Colonic mucosa (tissue), 4 donors: Measurements from ENCODE around the gene ZNF385B. TPM values are rescaled to one million over a fixed set of nuclear protein-coding genes. Genes with fewer than 3 reads are reported as not detected.
"Not testable (repeated sequence)": the region's sequence is repeated elsewhere in the genome, so short reads cannot be mapped to it uniquely, and the experiment has no call there.

Experiments used
- DNase-seq: peaks from one replicate; pipeline ENCODE4 v3.0.0-alpha.2; 2020
- H3K27ac ChIP-seq: fragments of 200-600 bp; one replicate; pipeline ENCODE4 v1.8.0; 2021
- H3K27me3 ChIP-seq: fragments of 200-600 bp; one replicate; pipeline ENCODE4 v1.8.0; 2021
- H3K36me3 ChIP-seq: fragments of 200-600 bp; one replicate; pipeline ENCODE4 v1.8.0; 2021
- H3K4me1 ChIP-seq: fragments of 200-600 bp; one replicate; pipeline ENCODE4 v1.8.0; 2021; ENCODE audit warnings: mild to moderate bottlenecking
- H3K4me3 ChIP-seq: fragments of 200-600 bp; one replicate; pipeline ENCODE4 v1.8.0; 2021
- H3K9ac ChIP-seq, 2 donors: one replicate each; pipeline ENCODE4 v1.7.0; 2013; ENCODE audit warnings: control low read depth in 2 of 2, low read depth in 2 of 2, low read length in 2 of 2
- H3K9me3 ChIP-seq: fragments of 200-600 bp; one replicate; pipeline ENCODE4 v1.8.0; 2021
- CTCF ChIP-seq: fragments of 200-600 bp; IDR thresholded peaks from one replicate; pipeline ENCODE4 v1.8.0; 2022; ENCODE audit warnings: antibody characterized with exemption, mild to moderate bottlenecking
- intact Hi-C: fragments of 100-400 bp; cut with DNase I; formaldehyde crosslinking; loops from one replicate; pipeline ENCODE4 v1.14.1; 2022
- total RNA-seq, 2 donors: library from RNA; stranded (reverse); fragmentation: NEBNext Ultra II Directional in 1 of 2; extraction: Animal tissue kit (Norgen Biotek cat#: 25700) in 1 of 2; gene quantifications; one replicate each; pipeline ENCODE4 v1.2.1, GENCODE V29; 2021
- donor health status: healthy.
- donor health status: DM: no; HTN: no; CAD: no.
- donor health status: DM: no; HTN: no; CAD: no.

The ZNF385B gene
- total RNA-seq, 2 donors from 2014 or later = 0.10 to 0.69 TPM

GRCh38 chr2:179460181-179460929 is 401.1 kb downstream of the ZNF385B start:
- Histone ChIP-seq H3K9me3 (no peaks in the 10 kb centered on the region), H3K9ac (no peak overlapping the region), H3K4me1 (no peaks in the 10 kb centered on the region), H3K36me3 (no peaks in the 10 kb centered on the region), H3K4me3 (no peak overlapping the region), H3K27me3 (no peaks in the 10 kb centered on the region), H3K27ac (no peak overlapping the region)
- intact Hi-C loops = no loop called here
- DNase-seq = no peak
- TF ChIP-seq CTCF = no peak

DNA sequence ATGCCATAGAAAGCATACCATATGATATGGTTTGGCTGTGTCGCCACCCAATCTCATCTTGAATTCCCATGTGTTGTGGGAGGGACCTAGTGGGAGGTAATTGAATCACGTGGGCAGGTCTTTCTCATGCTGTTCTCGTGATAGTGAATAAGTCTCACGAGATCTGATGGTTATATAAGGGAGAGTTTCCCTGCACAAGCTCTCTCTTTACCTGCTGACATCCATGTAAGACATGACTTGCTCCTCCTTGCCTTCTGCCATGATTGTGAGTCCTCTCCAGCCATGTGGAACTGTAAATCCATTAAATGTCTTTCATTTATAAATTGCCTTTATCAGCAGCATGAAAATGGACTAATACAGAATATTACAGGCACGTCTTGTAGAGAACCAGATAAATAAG is 403.3 kb downstream of the ZNF385B start:
- H3K4me1 ChIP-seq, DNase-seq, H3K9me3 ChIP-seq, intact Hi-C loops, H3K27me3 ChIP-seq, H3K9ac ChIP-seq, H3K4me3 ChIP-seq, H3K27ac ChIP-seq, H3K36me3 ChIP-seq: not testable (repeated sequence)

- intact Hi-C loops = no loop called here
- no peaks in the 10 kb centered on the region for H3K36me3 ChIP-seq
Observed at GRCh38 chr2:179455824-179456223, 405.6 kb downstream of the ZNF385B start.

DNA sequence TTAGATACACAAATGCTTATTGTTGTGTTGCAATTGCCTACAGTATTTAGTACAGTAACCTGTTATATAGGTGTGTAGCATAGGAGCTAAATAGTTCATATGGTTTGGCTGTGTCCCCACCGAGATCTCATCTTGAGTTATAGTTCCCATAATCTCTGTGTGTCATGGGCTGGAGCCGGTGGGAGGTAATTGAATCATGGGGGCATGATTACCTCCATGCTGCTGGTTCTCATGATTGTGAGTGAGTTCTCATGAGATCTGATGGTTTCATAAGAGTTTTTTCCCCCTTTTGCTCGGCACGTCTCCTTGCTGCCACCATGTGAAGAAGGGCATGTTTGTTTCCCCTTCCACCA is 406.3 kb downstream of the ZNF385B start:
- Histone ChIP-seq H3K27me3 (no peaks in the 10 kb centered on the region), H3K4me3 (no peak overlapping the region), H3K27ac (no peak overlapping the region), H3K36me3 (no peaks in the 10 kb centered on the region), H3K9me3 (no peaks in the 10 kb centered on the region), H3K4me1 (no peaks in the 10 kb centered on the region), H3K9ac (no peak overlapping the region)
- no peak for TF ChIP-seq CTCF
- intact Hi-C loops = no loop called here
- no peak for DNase-seq

More at GRCh38 chr2:179455824-179456223, 405.6 kb downstream of the ZNF385B start:
- Histone ChIP-seq H3K9ac (no peak overlapping the region), H3K27me3 (no peaks in the 10 kb centered on the region), H3K27ac (no peak overlapping the region), H3K9me3 (no peaks in the 10 kb centered on the region), H3K4me3 (no peak overlapping the region), H3K4me1 (no peaks in the 10 kb centered on the region)
- no peak for TF ChIP-seq CTCF
- DNase-seq = no peak

DNA sequence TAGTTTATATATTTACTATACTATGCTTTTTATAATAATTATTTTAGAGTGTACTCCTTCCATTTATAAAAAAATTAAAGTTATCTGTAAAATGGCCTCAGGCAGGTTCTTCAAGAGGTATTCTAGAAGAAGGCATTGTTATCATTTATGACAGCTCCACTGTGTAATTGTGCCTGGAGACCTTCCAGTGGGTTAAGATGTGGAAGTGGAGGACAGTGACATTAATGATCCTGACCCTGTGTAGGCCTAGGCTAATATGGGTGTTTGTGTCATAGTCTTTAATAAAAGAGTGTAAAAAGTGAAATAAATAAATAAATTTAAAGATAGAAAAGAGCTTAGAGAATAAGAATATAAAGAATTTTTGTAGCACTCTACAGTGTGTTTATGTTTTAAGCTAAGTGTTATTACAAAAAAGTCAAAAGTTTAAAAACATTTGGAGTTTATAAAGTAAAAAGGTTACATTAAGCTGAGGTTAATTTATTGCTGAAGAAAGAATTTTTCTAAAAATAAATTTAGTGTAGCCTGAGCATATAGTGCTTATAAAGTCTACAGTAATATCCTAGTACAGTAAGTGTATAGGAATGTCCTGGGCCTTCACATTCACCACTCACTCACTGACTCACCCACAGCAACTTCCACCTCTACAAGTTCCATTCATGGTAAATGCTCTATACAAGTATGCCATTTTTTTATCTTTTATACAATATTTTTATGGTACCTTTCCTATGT is 406.8 kb downstream of the ZNF385B start:
- no peak overlapping the region for H3K27ac ChIP-seq
- no peak for TF ChIP-seq CTCF
- H3K36me3 ChIP-seq = no peaks in the 10 kb centered on the region
- intact Hi-C loops = no loop called here
- no peak overlapping the region for H3K4me3 ChIP-seq
- no peak for DNase-seq
- no peaks in the 10 kb centered on the region for H3K27me3 ChIP-seq
- no peaks in the 10 kb centered on the region for H3K4me1 ChIP-seq
- H3K9me3 ChIP-seq = no peaks in the 10 kb centered on the region
- no peak overlapping the region for H3K9ac ChIP-seq

GRCh38 chr2:179449010-179449409 is 412.4 kb downstream of the ZNF385B start:
- no peak overlapping the region for H3K4me3 ChIP-seq
- no peak for DNase-seq
- no peaks in the 10 kb centered on the region for H3K36me3 ChIP-seq
- no peaks in the 10 kb centered on the region for H3K9me3 ChIP-seq
- no peak overlapping the region for H3K27ac ChIP-seq
- H3K27me3 ChIP-seq = no peaks in the 10 kb centered on the region
- H3K9ac ChIP-seq = no peak overlapping the region
- intact Hi-C loops = loop anchor here (10.0 kb wide), 1 partner anchor 224 kb away; no protein-coding TSS in a partner anchor
- no peak for TF ChIP-seq CTCF
- no peaks in the 10 kb centered on the region for H3K4me1 ChIP-seq
